Spleen (tissue), 11 donors: ENCODE data around the gene C10orf105. TPM values are rescaled to one million over a fixed set of nuclear protein-coding genes. Genes with fewer than 3 reads are reported as not detected.
A peak's percentile ranks its signal among the peaks of the same experiment; 100 is the strongest.

Experiments used
- DNase-seq: peaks from one replicate; pipeline ENCODE4 v3.0.0-alpha.2; 2020
- H3K27ac ChIP-seq, 8 donors: fragments of 200-600 bp; sonication (generic) in 7 of 8; 1 replicate in 4 of 8; 2 replicates in 4 of 8; pipeline versions ENCODE4 v1.5.0 to v1.8.0; 2016 to 2021; ENCODE audit warnings: inconsistent platforms in 4 of 8, mild to moderate bottlenecking in 4 of 8, moderate library complexity in 1 of 8
- H3K27me3 ChIP-seq, 7 donors: fragments of 200-600 bp; sonication (generic) in 6 of 7; replicated peaks in 1 of 7; 1 replicate in 4 of 7; 2 replicates in 3 of 7; pipeline versions ENCODE4 v1.5.0 to v1.8.0; 2016 to 2021; ENCODE audit warnings: inconsistent platforms in 3 of 7, mild to moderate bottlenecking in 1 of 7
- H3K36me3 ChIP-seq, 6 donors: fragments of 200-600 bp; sonication (generic) in 5 of 6; 1 replicate in 4 of 6; 2 replicates in 2 of 6; pipeline versions ENCODE4 v1.5.0 to v1.8.0; 2016 to 2021; ENCODE audit warnings: inconsistent platforms in 2 of 6
- H3K4me1 ChIP-seq, 6 donors: fragments of 200-600 bp; sonication (generic) in 5 of 6; 1 replicate in 3 of 6; 2 replicates in 3 of 6; pipeline versions ENCODE4 v1.5.0 to v1.8.0; 2016 to 2021; ENCODE audit warnings: inconsistent platforms in 3 of 6
- H3K4me3 ChIP-seq, 8 donors: fragments of 200-600 bp; sonication (generic) in 7 of 8; 1 replicate in 4 of 8; 2 replicates in 4 of 8; pipeline versions ENCODE4 v1.5.0 to v1.8.0; 2016 to 2021; ENCODE audit warnings: inconsistent platforms in 4 of 8, mild to moderate bottlenecking in 4 of 8, moderate library complexity in 2 of 8
- H3K9me3 ChIP-seq, 8 donors: fragments of 200-600 bp; sonication (generic) in 7 of 8; 1 replicate in 4 of 8; 2 replicates in 4 of 8; pipeline versions ENCODE4 v1.5.0 to v1.8.0; 2016 to 2021; ENCODE audit warnings: inconsistent platforms in 4 of 8
- CTCF ChIP-seq, 11 experiments: fragments of 200-600 bp in 7 of 11; fragments of 450-650 bp in 4 of 11; sonication (generic) in 4 of 11; IDR thresholded peaks in 8 of 11; conservative IDR thresholded peaks in 3 of 11; 1 replicate in 7 of 11; 2 replicates in 4 of 11; pipeline versions ENCODE4 v1.4.0 to v1.8.0; 2016 to 2021; ENCODE audit warnings: antibody characterized with exemption in 11 of 11, inconsistent platforms in 4 of 11, mild to moderate bottlenecking in 1 of 11
- POLR2A ChIP-seq, 3 donors: fragments of 450-650 bp; IDR thresholded peaks; one replicate each; pipeline ENCODE4 v1.5.1; 2017; ENCODE audit warnings: antibody characterized with exemption in 3 of 3, mild to moderate bottlenecking in 1 of 3
- POLR2AphosphoS5 ChIP-seq, 3 donors: sonication (generic); formaldehyde crosslinking; IDR thresholded peaks; one replicate each; pipeline ENCODE4 v1.5.1; 2017; ENCODE audit warnings: antibody characterized with exemption in 3 of 3
- WGBS, 5 donors: extraction: QIAGEN DNeasy Blood & Tissue Kit in 3 of 5; methylation state at CpG; one replicate each; pipeline versions ENCODE4 v1.1.5 to v1.1.7; 2013 to 2018; 5-methylcytosine and 5-hydroxymethylcytosine counted together
- intact Hi-C: fragments of 100-400 bp; cut with DNase I; formaldehyde crosslinking; loops from one replicate; pipeline ENCODE4 v1.15.0; 2023; ENCODE audit warnings: low total_unique reads
- polyA plus RNA-seq, 3 donors: library from polyadenylated mRNA; stranded (reverse); fragments of 200-250 nt; gene quantifications; one replicate each; pipeline ENCODE4 v1.2.1, GENCODE V29; 2013
- total RNA-seq, 7 donors: library from RNA; depleted of rRNA in 3 of 7; stranded (reverse); fragments of >200 nt in 3 of 7; fragmentation: NEBNext Ultra II Directional in 4 of 7; extraction: Animal tissue kit (Norgen Biotek cat#: 25700) in 4 of 7; gene quantifications; one replicate each; pipeline versions ENCODE4 v1.1.0 to v1.2.1, GENCODE V29; 2016 to 2021
- donor health status: healthy with polysubstance abuse.
- donor health status: DM: no; HTN: no; CAD: no; lungs with moderate emphysema.
- donor health status: DM: no; HTN: no; CAD: no.
- donor health status: Bipolar disorder and iron deficiency.
- donor health status: healthy.
- donor health status: DM: no; HTN: no; CAD: no.
- donor health status: DM: yes; HTN: yes; CAD: no.

The C10orf105 gene
- total and polyA plus RNA-seq, 10 donors: 0.08 to 4.4 (median 2.6) TPM

DNA sequence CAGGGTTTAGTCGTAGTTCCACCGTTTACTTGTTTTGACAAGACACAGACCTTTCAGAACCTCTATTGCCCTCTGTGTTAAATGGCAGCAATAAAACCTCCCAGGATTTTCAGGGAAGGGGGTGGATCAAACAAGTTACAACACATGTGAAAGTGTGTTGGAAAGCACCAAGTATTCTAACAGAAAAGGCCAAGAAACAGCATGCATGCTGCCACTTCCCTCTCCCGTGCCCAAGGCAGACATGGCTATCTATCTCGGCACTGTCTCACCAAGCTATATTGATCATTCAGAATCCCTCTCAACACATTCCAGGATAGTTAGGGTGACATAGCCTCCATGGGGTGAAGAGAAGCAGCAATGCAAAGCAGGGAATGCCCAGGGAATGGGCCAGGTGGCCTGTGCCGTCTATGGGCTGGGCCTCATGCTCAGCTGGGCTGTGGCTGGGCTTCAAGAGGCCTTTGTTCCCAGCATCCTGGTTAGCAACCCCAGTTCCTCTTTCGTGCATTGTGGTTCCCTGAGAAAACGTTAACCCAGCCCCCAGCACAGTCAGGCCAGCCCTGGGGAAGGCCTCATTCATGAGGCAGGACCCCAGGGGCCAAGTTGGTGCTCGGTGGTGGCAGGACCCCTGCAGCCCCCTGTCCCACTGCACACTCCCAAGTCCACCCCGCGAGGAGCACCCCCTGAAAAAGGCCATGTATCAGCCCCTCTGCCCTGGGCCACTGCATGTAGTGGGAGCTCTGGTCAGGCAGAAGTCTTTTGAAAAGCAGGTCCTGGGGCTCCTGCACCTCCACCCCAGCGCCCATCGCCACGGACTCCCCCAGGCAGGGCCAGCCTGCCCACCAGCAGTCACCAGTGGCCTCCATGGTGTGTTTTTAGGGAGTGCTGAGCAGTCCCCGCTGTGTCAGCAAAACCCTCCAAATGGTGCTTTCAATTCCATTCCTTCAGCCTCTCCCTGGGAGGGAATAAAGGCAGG, 28.3 kb upstream of the C10orf105 start:
- Histone ChIP-seq H3K27me3 (no peaks in the 10 kb centered on the region), H3K9me3 (peaks cover 0 to under 1% (median 0%) of the 10 kb centered on the region in 8 donors), H3K36me3 (peaks cover 0 to 42% (median 26%) of the 10 kb centered on the region in 6 donors), H3K4me1 (peaks cover 74 to 100% (median 94%) of the 10 kb centered on the region in 6 donors), H3K27ac (peak overlapping the region; percentile 86 to 98 (median 93)), H3K4me3 (peak overlapping the region in 2 of 8 donors; percentile 10 to 50)
- peak; percentile 88 for DNase-seq
- intact Hi-C loops: no loop called here
- peak; percentile 75 to 85 (median 83) for TF ChIP-seq POLR2AphosphoS5 (IDR thresholded peaks at IDR 0.05)
- no peak for TF ChIP-seq POLR2A (IDR thresholded peaks at IDR 0.05)
- 28 to 43% (median 39%) methylated on average over 12 to 14 of the region's 14 CpGs for WGBS, 5 donors

DNA sequence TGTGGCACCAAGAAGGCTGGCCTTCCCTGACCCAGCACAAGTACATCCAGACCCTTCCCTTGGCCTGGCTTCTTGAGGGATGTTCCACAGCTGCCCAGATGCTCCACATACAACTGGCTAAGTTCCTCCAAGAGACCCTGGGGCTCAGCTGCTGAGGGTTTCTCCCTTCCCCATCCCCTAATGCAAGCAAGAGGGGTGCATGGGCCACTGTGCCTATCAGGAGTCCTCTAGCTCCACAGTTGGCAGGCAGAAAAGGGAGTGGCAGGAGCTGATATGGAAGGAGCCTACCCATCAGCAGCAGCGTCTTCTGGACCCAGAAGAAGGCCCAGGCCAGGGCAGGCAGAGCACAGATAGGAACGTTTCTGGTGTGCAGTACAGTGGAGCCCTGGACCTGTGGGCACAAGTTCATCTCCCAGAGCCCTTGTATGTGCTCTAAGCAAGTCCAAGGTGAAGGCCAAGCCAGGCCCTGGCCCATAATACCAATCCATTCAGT, 27.5 kb upstream of the C10orf105 start:
- Histone ChIP-seq H3K4me1 (peaks cover 69 to 100% (median 93%) of the 10 kb centered on the region in 6 donors), H3K9me3 (peaks cover 0 to 5% (median 0%) of the 10 kb centered on the region in 8 donors), H3K27me3 (no peaks in the 10 kb centered on the region), H3K4me3 (peak overlapping the region in 1 of 8 donors; percentile 50), H3K27ac (peak overlapping the region; percentile 86 to 98 (median 93)), H3K36me3 (peaks cover 0 to 34% (median 19%) of the 10 kb centered on the region in 6 donors)
- no peak for TF ChIP-seq POLR2AphosphoS5 (IDR thresholded peaks at IDR 0.05)
- TF ChIP-seq POLR2A (IDR thresholded peaks at IDR 0.05): no peak
- no peak for TF ChIP-seq CTCF (IDR thresholded peaks at IDR 0.05 in 8 of 11, conservative IDR thresholded peaks at IDR 0.05 in 3 of 11)
- 54 to 81% (median 64%) methylated on average over 2 of the region's 2 CpGs for WGBS, 5 donors
- intact Hi-C loops: no loop called here
- no peak for DNase-seq

DNA sequence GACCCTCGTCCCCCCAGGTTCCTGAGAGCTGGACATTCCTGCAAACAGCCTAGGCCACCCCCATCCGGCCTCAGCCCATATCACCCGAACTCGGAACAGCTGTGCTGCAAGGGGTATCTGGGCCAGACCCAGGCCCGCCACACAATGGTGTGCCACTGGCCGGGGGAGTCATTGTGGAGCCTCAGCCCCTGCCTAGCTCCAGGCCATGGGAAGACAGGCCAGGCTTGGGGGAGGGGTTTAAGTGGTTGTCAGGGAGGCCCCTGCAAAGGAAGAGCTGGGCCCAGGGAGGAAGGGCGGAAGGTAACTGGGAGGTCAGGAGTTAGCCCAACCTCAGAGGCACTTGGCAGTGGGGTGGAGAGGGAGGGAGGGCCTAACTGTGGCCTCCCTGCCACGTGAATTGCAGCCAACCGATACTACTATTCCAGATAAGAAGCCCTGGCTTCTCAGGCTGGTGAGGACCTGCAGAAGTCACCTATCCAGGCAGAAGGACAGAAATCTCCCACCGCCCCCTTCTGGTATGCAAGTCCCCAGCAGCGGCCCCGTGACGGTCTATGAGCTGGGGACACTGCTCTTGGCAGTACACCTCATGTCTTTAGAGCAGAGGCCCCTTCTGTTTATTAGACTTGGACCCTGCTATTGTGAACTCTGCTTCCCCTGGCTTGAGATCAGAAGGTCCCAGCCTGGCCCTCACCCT, 26.9 kb upstream of the C10orf105 start:
- Histone ChIP-seq H3K9me3 (peaks cover 0 to 5% (median 0%) of the 10 kb centered on the region in 8 donors), H3K27ac (peak overlapping the region; percentile 86 to 98 (median 93)), H3K4me3 (peak overlapping the region in 1 of 8 donors; percentile 50), H3K36me3 (peaks cover 0 to 33% (median 15%) of the 10 kb centered on the region in 6 donors), H3K4me1 (peaks cover 64 to 100% (median 93%) of the 10 kb centered on the region in 6 donors), H3K27me3 (no peaks in the 10 kb centered on the region)
- intact Hi-C loops: no loop called here
- DNase-seq: peak; percentile 88
- 38 to 46% (median 41%) methylated on average over 12 to 13 of the region's 13 CpGs for WGBS, 5 donors
- TF ChIP-seq POLR2AphosphoS5 (IDR thresholded peaks at IDR 0.05): peak; percentile 75 to 88 (median 80)
- TF ChIP-seq CTCF (IDR thresholded peaks at IDR 0.05 in 8 of 11, conservative IDR thresholded peaks at IDR 0.05 in 3 of 11): peak in 1 of 11 experiments; percentile 16
- no peak for TF ChIP-seq POLR2A (IDR thresholded peaks at IDR 0.05)

- 79 to 100% (median 90%) methylated on average over 1 to 2 of the region's 2 CpGs for whole genome bisulfite sequencing, 5 donors
- H3K9me3 ChIP-seq: peaks cover 0 to 5% (median 0%) of the 10 kb centered on the region in 8 donors
- no peak for TF ChIP-seq POLR2A (IDR thresholded peaks at IDR 0.05)
- peak in 1 of 3 donors; percentile 57 for TF ChIP-seq POLR2AphosphoS5 (IDR thresholded peaks at IDR 0.05)
- no peaks in the 10 kb centered on the region for H3K27me3 ChIP-seq
- intact Hi-C loops: no loop called here
- H3K27ac ChIP-seq: peak overlapping the region; percentile 86 to 98 (median 93)
- peaks cover 59 to 100% (median 95%) of the 10 kb centered on the region in 6 donors for H3K4me1 ChIP-seq
- no peak for DNase-seq
- peaks cover 0 to 26% (median 9%) of the 10 kb centered on the region in 6 donors for H3K36me3 ChIP-seq
- H3K4me3 ChIP-seq: no peak overlapping the region
Measured at GRCh38 chr10:71745664-71746250, 26.2 kb upstream of the C10orf105 start.
